BJ (cell line): ENCODE measurements around the gene POLR1A. TPM values are rescaled to one million over a fixed set of nuclear protein-coding genes. Genes with fewer than 3 reads are reported as not detected.
A peak's percentile ranks its signal among the peaks of the same experiment; 100 is the strongest.

Source experiments
- CTCF ChIA-PET: fragments of 350-600 bp; formaldehyde crosslinking; extraction: SDS; loops from one replicate; lab custom pipeline; 2021; ENCODE audit warnings: antibody characterized with exemption, inconsistent platforms; lab: Yijun Ruan, JAX
- POLR2A ChIA-PET: fragments of 300-600 bp; sonication (Branson Sonifier 250); formaldehyde crosslinking; extraction: SDS; loops from one replicate; lab custom pipeline; 2021; ENCODE audit warnings: antibody characterized with exemption; lab: Charles Lee
- DNase-seq: peaks from one replicate; pipeline ENCODE4 v3.0.0-alpha.2; 2011; ENCODE audit warnings: low read depth
- H3K27me3 ChIP-seq: 2 replicates; pipeline ENCODE4 v1.6.0; 2011; ENCODE audit warnings: low read length; ENCODE audit not compliant: control insufficient read depth, insufficient read depth
- H3K36me3 ChIP-seq: 2 replicates; pipeline ENCODE4 v1.5.1; 2011; ENCODE audit warnings: low read length; ENCODE audit not compliant: control insufficient read depth, insufficient read depth
- H3K4me3 ChIP-seq: 2 replicates; pipeline ENCODE4 v1.5.1; 2011; ENCODE audit warnings: low read depth, mild to moderate bottlenecking, control low read depth, low read length
- polyA plus RNA-seq: library from polyadenylated mRNA; depleted of rRNA; stranded (reverse); fragments of >200 nt; gene quantifications from 2 replicates; pipeline ENCODE4 v1.2.3, GENCODE V29; 2011
- TF ChIP-seq, protein P1 (sequence below): IDR thresholded peaks from 2 replicates; pipeline ENCODE4 v1.5.1; 2011; ENCODE audit warnings: low read depth, mild to moderate bottlenecking, control low read depth, inconsistent platforms, low read length, moderate library complexity; ENCODE audit not compliant: insufficient read depth

Gene POLR1A
- polyA plus RNA-seq, 1 experiment = 8.0 TPM

DNA sequence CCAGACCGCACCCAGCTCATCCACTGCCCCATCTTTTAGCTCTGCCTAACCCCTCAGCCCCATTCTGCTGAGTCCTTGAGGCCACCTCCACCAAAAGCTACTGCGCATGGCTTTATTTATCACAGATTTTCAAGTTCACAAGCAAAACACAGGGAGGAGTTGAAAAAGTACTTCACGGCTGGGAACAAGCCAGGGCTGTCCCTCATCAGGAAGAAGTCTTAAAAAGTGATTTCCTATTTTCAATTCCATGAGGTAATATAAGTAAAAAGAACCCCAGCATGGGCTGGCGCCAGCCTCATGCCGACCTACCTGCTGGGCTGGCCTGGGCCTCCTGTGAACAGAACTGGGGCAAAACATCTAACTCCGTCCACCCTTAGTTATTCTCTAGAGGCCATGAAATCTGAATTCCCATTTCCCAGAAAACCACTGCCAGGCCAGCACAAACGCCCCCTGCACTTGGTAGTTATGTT is 69.0 kb downstream of the POLR1A start:
- peaks cover 19% of the 10 kb centered on the region for H3K36me3 ChIP-seq
- DNase-seq = no peak
- no peaks in the 10 kb centered on the region for H3K27me3 ChIP-seq
- ChIA-PET POLR2A (interaction anchor here (1.0 kb wide), 1 partner anchor 38 kb away, joined by 3 read pairs; no protein-coding TSS in a partner anchor), CTCF (interaction anchor here (1.1 to 4.4 kb wide), 14 partner anchors 9 to 210 kb away, joined by 3 to 32 read pairs (median 5); partner anchors contain the start of gene ST3GAL5)
- TF ChIP-seq, protein P1, sequence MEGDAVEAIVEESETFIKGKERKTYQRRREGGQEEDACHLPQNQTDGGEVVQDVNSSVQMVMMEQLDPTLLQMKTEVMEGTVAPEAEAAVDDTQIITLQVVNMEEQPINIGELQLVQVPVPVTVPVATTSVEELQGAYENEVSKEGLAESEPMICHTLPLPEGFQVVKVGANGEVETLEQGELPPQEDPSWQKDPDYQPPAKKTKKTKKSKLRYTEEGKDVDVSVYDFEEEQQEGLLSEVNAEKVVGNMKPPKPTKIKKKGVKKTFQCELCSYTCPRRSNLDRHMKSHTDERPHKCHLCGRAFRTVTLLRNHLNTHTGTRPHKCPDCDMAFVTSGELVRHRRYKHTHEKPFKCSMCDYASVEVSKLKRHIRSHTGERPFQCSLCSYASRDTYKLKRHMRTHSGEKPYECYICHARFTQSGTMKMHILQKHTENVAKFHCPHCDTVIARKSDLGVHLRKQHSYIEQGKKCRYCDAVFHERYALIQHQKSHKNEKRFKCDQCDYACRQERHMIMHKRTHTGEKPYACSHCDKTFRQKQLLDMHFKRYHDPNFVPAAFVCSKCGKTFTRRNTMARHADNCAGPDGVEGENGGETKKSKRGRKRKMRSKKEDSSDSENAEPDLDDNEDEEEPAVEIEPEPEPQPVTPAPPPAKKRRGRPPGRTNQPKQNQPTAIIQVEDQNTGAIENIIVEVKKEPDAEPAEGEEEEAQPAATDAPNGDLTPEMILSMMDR = no peak
- no peak overlapping the region for H3K4me3 ChIP-seq

- H3K4me3 ChIP-seq = no peak overlapping the region
- no peaks in the 10 kb centered on the region for H3K27me3 ChIP-seq
- DNase-seq = peak; percentile 53
- CTCF ChIA-PET = interaction anchor here (0.6 to 4.4 kb wide), 13 partner anchors 9 to 209 kb away, joined by 3 to 32 read pairs (median 5); partner anchors contain the start of gene ST3GAL5
- H3K36me3 ChIP-seq = peaks cover 17% of the 10 kb centered on the region
- TF ChIP-seq, protein P1 = peak; percentile 53
- POLR2A ChIA-PET = interaction anchor here (0.6 kb wide), 1 partner anchor 144 kb away, joined by 3 read pairs; no protein-coding TSS in a partner anchor
Observed at GRCh38 chr2:86035883-86036668, 69.6 kb downstream of the POLR1A start.

GRCh38 chr2:86035376-86035882 is 70.3 kb downstream of the POLR1A start:
- ChIA-PET CTCF (interaction anchor here (0.6 to 4.4 kb wide), 10 partner anchors 10 to 208 kb away, joined by 3 to 32 read pairs (median 6); partner anchors contain the start of gene ST3GAL5), POLR2A (no interaction called here)
- no peak overlapping the region for H3K4me3 ChIP-seq
- peaks cover 21% of the 10 kb centered on the region for H3K36me3 ChIP-seq
- TF ChIP-seq, protein P1 = no peak
- H3K27me3 ChIP-seq = no peaks in the 10 kb centered on the region
- no peak for DNase-seq

GRCh38 chr2:86033751-86034692 is 71.7 kb downstream of the POLR1A start:
- POLR2A ChIA-PET = no interaction called here
- CTCF ChIA-PET = interaction anchor here (0.8 to 3.8 kb wide), 5 partner anchors 12 to 207 kb away, joined by 3 to 32 read pairs (median 5); partner anchors contain the start of gene ST3GAL5
- no peaks in the 10 kb centered on the region for H3K27me3 ChIP-seq
- H3K4me3 ChIP-seq = no peak overlapping the region
- TF ChIP-seq, protein P1 = no peak
- peaks cover 20% of the 10 kb centered on the region for H3K36me3 ChIP-seq
- no peak for DNase-seq
